ENCODE data around the gene CXADR.

- TF ChIP-seq CTCF (conservative IDR thresholded peaks at IDR 0.05; ENCODE audit: low read length) (peak; percentile 26; the same call in 1 of the 2 replicates), EZH2phosphoT487 (IDR thresholded peaks at IDR 0.05; ENCODE audit: borderline replicate concordance, low read depth, low read length) (no peak)
These were observed 1.4 kb downstream of the CXADR start for GRCh38 chr21:17514124-17514845.

All from OCI-LY7 (cell line).